ENCODE measurements around the gene OR14C36. TPM values are rescaled to one million over a fixed set of nuclear protein-coding genes. Genes with fewer than 3 reads are reported as not detected.

Gene OR14C36
- total RNA-seq, 1 experiment from 2014 or later = not detected

DNA sequence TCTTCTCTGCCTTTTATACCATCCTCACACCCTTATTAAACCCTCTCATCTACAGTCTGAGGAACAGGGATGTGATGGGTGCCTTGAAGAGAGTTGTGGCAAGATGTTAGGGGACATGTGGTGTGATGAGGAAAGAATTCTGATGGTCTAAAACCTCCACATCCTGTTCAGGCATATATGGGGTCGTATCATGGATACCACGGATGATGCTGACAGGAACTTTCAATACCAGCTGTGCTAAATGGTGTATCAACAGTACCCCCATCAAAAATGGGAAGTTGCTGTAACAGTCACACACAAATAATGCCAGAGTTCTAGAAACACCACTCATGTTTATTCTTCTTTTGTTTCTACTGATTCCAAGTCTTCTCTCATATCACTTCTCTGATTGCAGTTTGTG lies 39.9 kb downstream of the OR14C36 start:
- Histone ChIP-seq H3F3A (ENCODE audit: insufficient read depth, low read depth) (no peaks in the 10 kb centered on the region), H3K9me3 (ENCODE audit: insufficient read depth, low read depth) (no peaks in the 10 kb centered on the region)
- intact Hi-C loops (cut with micrococcal nuclease; ENCODE audit: unreplicated experiment) = no loop called here

DNA sequence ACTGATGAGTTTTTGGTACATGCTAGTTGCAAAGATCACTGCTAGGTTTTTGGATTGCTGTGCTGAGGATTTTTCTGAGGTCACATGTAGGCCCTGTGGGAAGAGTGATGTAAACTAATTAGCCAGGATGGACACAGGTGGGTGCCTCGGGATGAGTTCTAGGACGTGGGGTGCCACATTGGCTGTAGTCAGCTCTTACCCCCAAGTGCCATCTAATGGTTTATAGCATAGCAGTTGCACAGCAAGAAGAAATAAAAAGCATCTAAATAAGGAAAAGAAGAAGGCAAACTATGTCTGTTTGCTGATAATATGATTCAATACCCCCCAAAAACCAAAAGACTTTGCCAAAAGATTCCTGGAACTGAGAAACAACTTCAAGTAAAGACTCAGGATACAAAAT lies 44.5 kb downstream of the OR14C36 start:
- no TSS peak for BruUV-seq (replicated peaks)

More for the DNA sequence above, 39.9 kb downstream of the OR14C36 start:
- H3K79me2 ChIP-seq (ENCODE audit: low read depth) = no peaks in the 10 kb centered on the region
- H2AFZ ChIP-seq = no peak overlapping the region
- H4K20me1 ChIP-seq (ENCODE audit: insufficient read depth) = no peaks in the 10 kb centered on the region
- no peak for DNase-seq
- CTCF ChIA-PET = no interaction called here
- no peak for TF ChIP-seq EZH2 (IDR thresholded peaks at IDR 0.05; ENCODE audit: low read depth)
- TF ChIP-seq, protein P1, sequence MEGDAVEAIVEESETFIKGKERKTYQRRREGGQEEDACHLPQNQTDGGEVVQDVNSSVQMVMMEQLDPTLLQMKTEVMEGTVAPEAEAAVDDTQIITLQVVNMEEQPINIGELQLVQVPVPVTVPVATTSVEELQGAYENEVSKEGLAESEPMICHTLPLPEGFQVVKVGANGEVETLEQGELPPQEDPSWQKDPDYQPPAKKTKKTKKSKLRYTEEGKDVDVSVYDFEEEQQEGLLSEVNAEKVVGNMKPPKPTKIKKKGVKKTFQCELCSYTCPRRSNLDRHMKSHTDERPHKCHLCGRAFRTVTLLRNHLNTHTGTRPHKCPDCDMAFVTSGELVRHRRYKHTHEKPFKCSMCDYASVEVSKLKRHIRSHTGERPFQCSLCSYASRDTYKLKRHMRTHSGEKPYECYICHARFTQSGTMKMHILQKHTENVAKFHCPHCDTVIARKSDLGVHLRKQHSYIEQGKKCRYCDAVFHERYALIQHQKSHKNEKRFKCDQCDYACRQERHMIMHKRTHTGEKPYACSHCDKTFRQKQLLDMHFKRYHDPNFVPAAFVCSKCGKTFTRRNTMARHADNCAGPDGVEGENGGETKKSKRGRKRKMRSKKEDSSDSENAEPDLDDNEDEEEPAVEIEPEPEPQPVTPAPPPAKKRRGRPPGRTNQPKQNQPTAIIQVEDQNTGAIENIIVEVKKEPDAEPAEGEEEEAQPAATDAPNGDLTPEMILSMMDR (conservative IDR thresholded peaks at IDR 0.05) = no peak
- no peak overlapping the region for H3K4me3 ChIP-seq
- H3K4me2 ChIP-seq = no peak overlapping the region
- no peaks in the 10 kb centered on the region for H3K9me2 ChIP-seq (ENCODE audit: insufficient read depth)
- no peak overlapping the region for H3K27ac ChIP-seq
- H3K27me3 ChIP-seq (ENCODE audit: insufficient read depth, low read depth) = no peaks in the 10 kb centered on the region
- H3K4me1 ChIP-seq (replicated peaks; ENCODE audit: insufficient read depth) = no peaks in the 10 kb centered on the region
- no TSS peak for BruUV-seq (replicated peaks)
- POLR2A ChIA-PET (ENCODE audit: unreplicated experiment) = no interaction called here
- H3K36me3 ChIP-seq (ENCODE audit: low read depth) = no peaks in the 10 kb centered on the region

More for the DNA sequence above, 44.5 kb downstream of the OR14C36 start:
- ChIA-PET POLR2A (ENCODE audit: unreplicated experiment) (no interaction called here), CTCF (no interaction called here)
- TF ChIP-seq EZH2 (IDR thresholded peaks at IDR 0.05; ENCODE audit: low read depth) = no peak
- TF ChIP-seq, protein P1 (conservative IDR thresholded peaks at IDR 0.05) = no peak
- no peaks in the 10 kb centered on the region for H3K9me2 ChIP-seq (ENCODE audit: insufficient read depth)
- DNase-seq = no peak
- H3K27me3 ChIP-seq (ENCODE audit: insufficient read depth, low read depth) = no peaks in the 10 kb centered on the region
- H3K36me3 ChIP-seq (ENCODE audit: low read depth) = no peaks in the 10 kb centered on the region
- H3K4me1 ChIP-seq (replicated peaks; ENCODE audit: insufficient read depth) = no peaks in the 10 kb centered on the region
- intact Hi-C loops (cut with micrococcal nuclease; ENCODE audit: unreplicated experiment) = no loop called here
- no peak overlapping the region for H3K4me3 ChIP-seq
- no peak overlapping the region for H3K27ac ChIP-seq
- H3K79me2 ChIP-seq (ENCODE audit: low read depth) = no peaks in the 10 kb centered on the region
- no peaks in the 10 kb centered on the region for H4K20me1 ChIP-seq (ENCODE audit: insufficient read depth)
- no peak overlapping the region for H3K4me2 ChIP-seq
- H3K9me3 ChIP-seq (ENCODE audit: insufficient read depth, low read depth) = no peaks in the 10 kb centered on the region
- no peak overlapping the region for H2AFZ ChIP-seq
- H3F3A ChIP-seq (ENCODE audit: insufficient read depth, low read depth) = no peaks in the 10 kb centered on the region

Other genes with a start within 250 kb of the OR14C36 start
- not detected in 2 replicates for gene OR2M5, start 203.6 kb upstream of the OR14C36 start, total RNA-seq (2021)
- not detected in 2 replicates for gene OR2M2, start 174.0 kb upstream of the OR14C36 start, total RNA-seq (2021)
- gene OR2M3, start 151.5 kb upstream of the OR14C36 start, total RNA-seq (2021) = 0.20 and 0.35 TPM in 2 replicates
- gene OR2M4, start 117.4 kb upstream of the OR14C36 start, total RNA-seq (2021) = not detected in 2 replicates
- not detected in 2 replicates for gene OR2T33, start 70.8 kb upstream of the OR14C36 start, total RNA-seq (2021)
- not detected in 2 replicates for gene OR2T12, start 45.4 kb upstream of the OR14C36 start, total RNA-seq (2021)
- not detected in 2 replicates for gene OR2M7, start 24.2 kb upstream of the OR14C36 start, total RNA-seq (2021)
- not detected in 2 replicates for gene OR2T4, start 12.9 kb downstream of the OR14C36 start, total RNA-seq (2021)
- not detected in 2 replicates for gene OR2T6, start 27.0 kb downstream of the OR14C36 start, total RNA-seq (2021)
- gene OR2T1, start 54.3 kb downstream of the OR14C36 start, total RNA-seq (2021) = not detected in 2 replicates
- gene OR2T2, start 96.9 kb downstream of the OR14C36 start, total RNA-seq (2021) = not detected in 2 replicates
- gene OR2T3, start 124.6 kb downstream of the OR14C36 start, total RNA-seq (2021) = not detected in 2 replicates
- gene OR2T5, start 139.8 kb downstream of the OR14C36 start, total RNA-seq (2021) = not detected in 2 replicates
- not detected in 2 replicates for gene OR2G6, start 159.3 kb downstream of the OR14C36 start, total RNA-seq (2021)
- gene OR2T29, start 214.0 kb downstream of the OR14C36 start, total RNA-seq (2021) = not detected in 2 replicates
- gene OR2T34, start 226.0 kb downstream of the OR14C36 start, total RNA-seq (2021) = not detected in 2 replicates
- gene OR2T10, start 248.9 kb downstream of the OR14C36 start, total RNA-seq (2021) = not detected in 2 replicates